Ramos (cell line): Measurements from ENCODE around the gene RFFL.

ENCODE experiments used
- in situ Hi-C: fragments of 300-500 bp; cut with MboI; formaldehyde crosslinking; loops from one replicate; pipeline ENCODE4 v1.14.3; 2022; ENCODE audit warnings: low sequenced_read_pairs; ENCODE audit not compliant: unreplicated experiment

RFFL gene

DNA sequence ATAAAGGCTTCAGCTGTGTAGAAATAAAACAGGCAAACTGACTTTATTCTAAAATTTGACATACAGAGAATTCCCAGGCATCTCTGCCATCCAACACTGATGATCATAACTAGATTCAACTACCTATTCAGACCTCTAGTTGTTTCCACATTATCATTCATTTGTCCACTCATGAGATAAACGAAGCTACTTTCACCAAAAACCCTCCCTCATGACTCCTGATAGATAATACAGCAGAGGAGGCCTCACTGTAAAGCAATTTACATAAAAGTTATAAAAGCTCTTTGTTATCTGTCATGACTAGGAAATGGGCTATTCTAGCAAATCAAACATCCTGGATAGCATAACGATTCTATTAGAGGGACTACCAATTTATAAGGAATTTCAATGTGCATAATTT lies 19.6 kb upstream of the RFFL start:
- in situ Hi-C loops: no loop called here

DNA sequence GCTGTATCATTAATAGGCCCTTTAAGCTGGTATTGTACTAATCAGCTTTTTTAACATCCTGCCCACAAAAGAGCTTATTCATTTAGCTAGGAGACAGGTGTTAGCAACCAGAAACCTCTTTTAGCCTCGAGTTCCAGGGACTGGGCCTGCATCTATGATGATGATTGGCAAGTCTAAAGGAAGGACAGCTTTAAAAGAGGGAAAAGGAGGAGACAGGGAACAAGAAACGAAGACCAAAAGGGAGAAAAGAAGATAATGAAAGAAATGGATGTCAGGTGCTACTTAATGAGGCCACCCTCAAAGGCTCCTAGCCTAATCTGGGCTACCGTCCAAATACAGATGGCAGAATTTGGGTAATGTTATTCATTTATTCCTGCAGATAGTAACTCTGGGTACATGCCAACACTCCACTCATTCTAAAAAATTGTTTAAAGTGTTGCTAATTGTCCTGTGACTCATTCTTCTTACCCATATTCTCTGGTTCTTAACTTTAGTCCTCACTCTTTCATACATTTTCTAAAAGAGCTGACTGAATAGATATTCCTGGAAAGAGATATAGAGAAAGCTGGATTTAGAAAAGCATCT lies 18.7 kb upstream of the RFFL start:
- in situ Hi-C loops: no loop called here

DNA sequence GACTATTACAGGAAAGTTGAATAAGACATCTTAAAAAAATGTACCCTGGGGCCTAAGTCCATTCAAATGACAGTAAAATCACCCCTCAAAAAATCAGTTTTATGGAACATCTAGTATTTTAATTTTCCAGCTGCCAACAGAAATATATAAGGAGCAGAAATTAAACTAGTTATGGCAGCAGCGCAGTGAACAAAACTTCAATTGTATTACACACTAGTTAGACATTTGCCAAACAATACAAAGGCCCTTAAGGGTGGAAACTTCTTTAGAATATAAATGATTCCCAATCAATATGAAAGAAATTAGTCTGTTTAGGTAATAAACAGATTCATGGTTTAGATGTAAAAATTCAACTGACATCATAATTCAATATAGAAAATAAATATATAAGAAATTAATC lies 18.1 kb upstream of the RFFL start:
- in situ Hi-C loops: no loop called here

DNA sequence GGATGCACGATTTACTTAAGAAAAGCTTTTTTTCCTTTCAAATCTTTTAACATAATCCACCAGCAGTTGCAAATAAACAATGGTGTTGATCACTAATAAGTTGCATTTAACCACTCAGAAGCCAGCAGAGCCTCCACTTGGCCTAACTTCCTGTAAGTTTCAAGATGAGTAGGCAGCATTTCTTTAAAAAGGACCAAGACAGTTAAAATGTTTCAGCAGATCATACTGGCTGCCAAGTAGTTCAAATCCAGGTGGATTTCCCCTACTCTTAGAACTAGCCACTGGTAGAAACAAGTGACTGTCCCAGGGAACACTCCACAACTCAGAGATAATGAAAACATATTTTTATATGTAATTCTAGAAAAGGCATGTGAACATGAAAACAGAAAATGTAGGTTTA lies 17.0 kb upstream of the RFFL start:
- in situ Hi-C loops: no loop called here

DNA sequence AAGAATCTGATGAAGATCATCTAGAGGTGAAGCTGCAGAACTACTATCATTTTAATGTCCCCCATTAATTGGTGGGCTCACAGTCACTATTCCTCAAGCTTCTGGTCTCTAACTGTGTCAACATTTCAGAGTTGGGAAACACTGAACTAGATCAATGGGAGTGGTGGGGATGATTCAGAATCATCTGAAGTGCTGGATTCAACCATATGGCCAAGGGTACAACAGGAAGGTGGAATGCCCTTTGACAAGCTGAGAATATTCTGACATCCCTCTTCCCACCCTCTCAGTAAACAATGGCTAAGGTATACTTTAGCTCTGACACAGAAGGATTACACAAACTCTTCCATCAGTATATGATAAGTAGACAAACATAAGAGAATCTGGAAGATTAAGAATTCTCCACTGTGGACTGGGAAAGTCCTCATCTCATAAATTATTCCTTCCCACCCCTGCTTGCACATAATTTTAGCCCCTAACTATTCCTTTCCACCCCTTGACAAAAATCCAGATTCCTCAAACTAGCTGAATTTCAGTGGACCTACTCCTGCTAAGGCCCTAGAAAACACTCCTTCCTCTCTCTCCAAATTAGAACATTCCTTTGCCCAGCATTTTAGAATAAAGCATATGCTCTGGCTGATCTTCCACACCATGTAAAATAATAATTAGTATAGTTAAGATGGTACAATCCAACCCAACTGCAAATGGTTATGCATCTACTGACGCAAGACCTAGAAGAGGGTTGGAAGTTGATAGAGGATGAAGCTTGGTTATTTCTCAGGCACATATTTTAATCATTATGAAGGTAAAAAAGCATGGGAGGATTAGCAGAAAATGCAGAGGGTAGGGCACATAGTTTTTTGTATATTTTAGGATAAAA lies 16.3 kb upstream of the RFFL start:
- in situ Hi-C loops: no loop called here

DNA sequence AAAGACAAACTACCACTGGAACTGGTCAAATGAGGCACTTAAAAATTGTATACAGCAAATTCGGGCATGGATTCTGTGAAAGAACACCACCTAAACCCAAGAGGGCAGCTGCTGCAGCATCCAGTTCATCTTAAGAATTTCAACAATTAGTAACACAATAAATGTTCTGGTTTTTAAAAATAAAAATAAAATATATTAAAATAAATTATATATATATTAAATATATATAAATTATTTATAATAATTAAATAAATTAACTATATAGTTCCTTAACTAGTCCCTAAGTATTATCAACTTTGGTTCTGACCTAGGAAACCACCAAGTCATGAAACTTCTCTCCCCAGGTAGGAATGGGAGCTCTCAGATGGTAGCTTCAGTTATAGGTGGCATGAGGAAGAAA lies 13.4 kb upstream of the RFFL start:
- in situ Hi-C loops: no loop called here

DNA sequence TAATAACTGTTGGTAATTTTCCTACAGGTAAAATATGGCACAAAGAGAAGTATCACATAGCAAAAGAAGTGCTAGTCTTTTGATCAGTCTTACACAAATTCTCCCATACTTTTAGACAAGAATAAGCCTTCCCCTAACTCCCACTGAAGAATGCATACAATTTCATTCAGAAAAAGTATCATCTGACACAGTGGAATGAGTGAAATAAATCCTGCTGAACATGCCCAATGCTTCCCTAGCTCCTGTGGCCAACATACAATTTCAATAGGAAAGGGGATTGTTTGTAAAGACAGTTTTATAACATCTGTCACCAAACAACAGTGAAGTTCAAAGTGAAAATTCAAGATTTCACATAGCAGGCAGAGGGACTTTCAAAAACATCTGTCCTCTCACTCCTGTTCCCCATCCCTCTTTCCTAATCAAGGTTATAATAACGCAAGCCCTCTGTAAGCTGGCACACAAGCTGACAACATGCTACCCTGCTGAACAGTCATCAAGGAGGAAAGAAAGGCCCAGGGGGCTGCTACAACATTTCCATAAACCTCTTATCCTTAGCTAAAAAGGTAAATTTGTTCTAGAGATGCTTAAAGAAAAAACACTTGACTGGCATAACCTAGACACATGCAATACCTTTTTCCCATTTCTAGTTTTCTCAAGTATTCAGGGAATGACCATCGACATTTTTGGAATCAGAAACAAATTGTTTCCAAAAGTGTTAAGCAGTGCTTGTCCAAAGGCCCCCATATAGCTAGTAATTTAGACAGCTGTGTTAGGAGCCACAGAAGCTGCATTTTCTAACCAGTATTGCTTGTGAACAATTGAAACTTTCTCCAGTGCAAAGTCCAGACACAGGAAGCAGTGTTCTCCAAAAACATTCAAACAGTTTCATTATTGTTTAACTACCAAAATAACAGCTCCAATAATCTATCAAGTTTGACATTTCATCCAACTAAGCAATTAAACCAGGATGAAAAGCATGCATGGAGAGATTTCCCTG lies 11.5 kb upstream of the RFFL start:
- in situ Hi-C loops: no loop called here

DNA sequence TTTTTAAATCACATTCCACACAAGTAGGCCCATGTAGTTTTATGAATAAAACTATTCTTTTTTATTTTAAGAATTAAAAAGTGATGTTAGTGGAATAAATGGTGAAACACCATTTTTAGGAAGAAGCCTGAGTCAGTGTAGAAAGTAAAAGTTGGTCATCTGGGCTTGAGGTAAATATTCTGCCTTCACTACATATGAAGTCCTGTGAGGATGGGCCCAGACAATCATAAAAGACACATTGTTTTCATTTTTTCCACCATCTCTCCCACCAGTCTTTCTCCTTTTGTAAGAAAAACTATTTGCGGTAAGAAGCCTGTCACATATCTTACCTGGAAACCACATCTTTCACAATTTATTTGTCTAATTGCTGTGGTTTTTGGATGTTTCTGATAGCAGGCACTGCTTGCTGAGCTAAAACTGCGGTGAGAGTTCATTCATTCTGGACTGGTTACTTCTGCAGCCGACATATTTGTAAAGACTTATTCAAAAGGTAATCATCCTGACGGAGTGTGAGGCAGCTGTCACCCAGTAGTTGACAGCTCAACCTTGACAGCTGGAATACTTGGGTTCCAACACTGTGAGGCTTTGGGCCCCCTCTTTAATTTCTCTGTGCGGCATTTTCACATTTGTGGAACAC lies 10.6 kb upstream of the RFFL start:
- in situ Hi-C loops: no loop called here

- in situ Hi-C loops: no loop called here
Observed at GRCh38 chr17:35073183-35073790, 9.8 kb upstream of the RFFL start.

- in situ Hi-C loops: no loop called here
Observed at GRCh38 chr17:35069311-35069710, 5.8 kb upstream of the RFFL start.

GRCh38 chr17:35068249-35068648 lies 4.7 kb upstream of the RFFL start:
- in situ Hi-C loops: no loop called here

- in situ Hi-C loops: no loop called here
Observed at GRCh38 chr17:35065880-35066279, 2.4 kb upstream of the RFFL start.

DNA sequence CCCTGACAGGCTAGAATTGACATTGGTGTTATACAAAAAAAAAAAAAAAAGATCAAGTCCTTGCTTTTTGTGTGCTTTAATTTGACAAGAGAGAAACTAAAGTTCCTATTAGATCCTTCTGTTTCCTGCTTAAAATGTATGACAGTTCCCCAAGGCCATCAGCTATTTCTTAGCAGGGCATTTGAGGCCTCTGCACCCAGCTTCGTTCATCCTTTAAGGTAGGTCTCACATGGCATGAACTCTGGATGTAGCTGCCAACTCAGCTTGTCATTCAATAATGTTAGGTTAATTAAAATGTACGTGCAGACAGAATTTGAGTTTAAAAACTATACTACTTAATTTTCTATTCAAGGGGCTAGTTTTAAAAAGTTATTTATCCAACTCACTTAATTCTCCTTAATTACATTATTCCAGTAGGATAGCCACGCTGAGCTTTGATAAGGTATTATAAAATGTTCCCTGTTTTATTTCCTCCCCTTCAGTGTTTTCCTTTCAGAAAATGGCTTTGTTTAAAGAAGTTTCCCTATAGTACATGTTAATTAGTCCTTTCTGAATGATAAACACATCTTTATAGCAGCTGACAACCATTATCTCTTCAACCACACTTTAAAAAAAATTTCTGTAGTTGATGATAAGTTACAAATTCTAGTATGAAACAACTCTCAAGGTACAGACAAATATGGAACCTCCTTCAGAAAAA lies 1.2 kb upstream of the RFFL start:
- in situ Hi-C loops: no loop called here

DNA sequence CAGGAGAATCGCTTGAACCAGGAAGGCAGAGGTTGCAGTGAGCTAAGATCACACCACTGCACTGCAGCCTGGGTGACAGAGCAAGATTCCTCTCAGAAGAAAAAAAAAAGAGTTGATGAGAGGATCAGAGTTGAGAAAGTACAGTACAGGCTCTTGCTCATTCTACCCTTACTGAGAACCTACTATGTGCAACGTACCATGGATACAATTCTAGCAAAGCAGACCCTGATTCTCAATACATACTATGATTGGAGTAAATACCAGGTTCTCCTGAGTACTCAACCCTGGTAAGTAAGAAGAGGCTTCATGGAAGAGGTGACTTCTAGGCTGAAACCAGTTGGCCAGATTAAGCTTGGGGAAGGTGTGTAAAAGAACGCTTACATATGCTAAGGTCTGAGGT lies 1.2 kb downstream of the RFFL start:
- in situ Hi-C loops: no loop called here

DNA sequence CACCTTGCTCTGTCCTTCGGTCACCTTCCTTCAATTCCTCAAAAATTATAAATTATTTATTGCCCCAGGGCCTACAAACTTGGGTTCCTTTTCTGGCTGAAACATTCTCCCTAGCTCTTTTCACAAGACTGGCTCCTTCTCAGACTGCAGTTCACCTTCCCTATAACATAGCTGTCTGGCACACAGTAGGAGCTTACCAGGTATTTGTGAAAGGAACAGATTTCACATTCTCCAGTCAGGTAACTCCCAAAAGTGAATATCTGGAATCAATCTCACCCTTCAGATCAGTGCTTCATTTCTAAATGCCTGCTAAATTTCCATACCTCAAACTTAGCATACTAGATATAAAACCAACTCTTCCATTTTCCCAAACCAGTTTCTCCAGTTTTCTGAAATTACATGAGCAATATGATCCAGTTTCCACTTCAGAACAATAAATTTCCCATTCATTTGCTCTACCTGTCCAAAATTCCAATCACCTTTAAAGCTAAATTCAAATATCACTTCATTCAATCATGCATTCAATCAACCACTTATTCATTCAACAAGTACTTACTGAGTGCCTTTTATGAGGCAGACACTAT lies 6.1 kb downstream of the RFFL start:
- in situ Hi-C loops: no loop called here

DNA sequence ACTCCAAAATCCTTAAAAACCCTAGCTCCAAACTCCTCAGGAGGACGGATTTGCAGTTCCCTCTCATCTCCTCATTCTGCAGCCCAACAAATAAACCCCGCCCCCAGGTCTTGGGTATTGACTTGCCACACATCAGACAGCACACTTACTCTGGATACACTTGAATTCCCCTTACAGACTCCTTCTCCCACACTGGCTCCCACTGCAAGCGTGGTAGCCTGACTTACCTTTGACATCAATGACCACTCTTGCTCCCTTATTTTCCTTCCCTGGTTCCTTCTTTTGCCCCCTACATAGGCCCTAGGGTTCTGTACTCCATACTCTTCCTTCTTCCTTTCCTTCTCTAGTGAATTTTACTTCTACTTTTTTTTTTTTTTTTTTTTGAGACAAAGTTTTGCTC lies 7.5 kb downstream of the RFFL start:
- in situ Hi-C loops: no loop called here

DNA sequence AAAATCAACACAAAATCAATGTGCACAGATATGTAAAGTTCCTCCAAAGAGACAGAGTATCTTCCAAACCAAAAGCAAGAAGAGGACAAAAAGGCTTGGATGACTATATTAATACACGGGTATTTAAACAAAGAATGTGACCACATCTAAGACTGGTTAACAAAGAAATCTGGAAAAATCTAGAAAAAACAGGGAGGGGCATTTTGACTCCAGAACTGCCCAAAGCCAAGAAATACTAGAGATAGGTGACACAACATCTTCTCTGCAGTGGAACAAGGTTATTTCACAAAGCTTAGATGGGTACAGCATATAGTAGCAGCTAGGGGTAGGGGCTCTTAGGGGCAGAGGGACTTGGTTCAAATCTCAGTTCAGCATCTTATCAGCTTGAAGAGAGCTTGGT lies 10.3 kb downstream of the RFFL start:
- in situ Hi-C loops: no loop called here

- in situ Hi-C loops: no loop called here
Observed at GRCh38 chr17:35052780-35053179, 10.7 kb downstream of the RFFL start.

DNA sequence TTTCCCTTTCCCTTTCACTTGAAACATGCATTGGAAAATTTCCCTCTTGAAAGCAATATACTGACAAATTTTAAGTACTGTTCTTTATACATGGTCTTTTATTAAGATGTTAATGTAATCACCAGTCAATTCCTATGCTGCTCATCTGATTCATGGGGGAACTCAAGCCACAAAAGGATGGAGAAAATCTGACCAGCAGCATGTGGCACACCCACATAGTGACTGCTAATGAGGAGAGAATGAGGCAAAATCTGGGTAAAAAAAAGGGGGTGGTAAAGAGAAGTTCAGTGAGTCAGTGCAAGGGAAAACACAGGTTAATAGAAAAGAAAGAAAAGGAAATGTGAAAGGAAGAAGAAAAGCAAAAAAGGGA lies 11.3 kb downstream of the RFFL start:
- in situ Hi-C loops: no loop called here
